Left renal pelvis (tissue), 4 donors: ENCODE measurements around the gene CEP126. TPM values are rescaled to one million over a fixed set of nuclear protein-coding genes. Genes with fewer than 3 reads are reported as not detected.
A peak's percentile ranks its signal among the peaks of the same experiment; 100 is the strongest.
"Not testable (repeated sequence)": the region's sequence is repeated elsewhere in the genome, so short reads cannot be mapped to it uniquely, and the experiment has no call there.

Experiments
- DNase-seq, 4 donors: peaks; one replicate each; pipeline ENCODE4 v3.0.0-alpha.2; 2013; ENCODE audit warnings: low read depth in 4 of 4, low spot score in 3 of 4
- polyA plus RNA-seq, 4 donors: library from polyadenylated mRNA; unstranded; fragments of 120-200 nt; gene quantifications; one replicate each; pipeline ENCODE4 v1.2.1, GENCODE V29; 2013; ENCODE audit not compliant: insufficient read length in 4 of 4

CEP126 gene
- polyA plus RNA-seq, 4 donors, result 3.3 to 5.5 (median 4.8) TPM

DNA sequence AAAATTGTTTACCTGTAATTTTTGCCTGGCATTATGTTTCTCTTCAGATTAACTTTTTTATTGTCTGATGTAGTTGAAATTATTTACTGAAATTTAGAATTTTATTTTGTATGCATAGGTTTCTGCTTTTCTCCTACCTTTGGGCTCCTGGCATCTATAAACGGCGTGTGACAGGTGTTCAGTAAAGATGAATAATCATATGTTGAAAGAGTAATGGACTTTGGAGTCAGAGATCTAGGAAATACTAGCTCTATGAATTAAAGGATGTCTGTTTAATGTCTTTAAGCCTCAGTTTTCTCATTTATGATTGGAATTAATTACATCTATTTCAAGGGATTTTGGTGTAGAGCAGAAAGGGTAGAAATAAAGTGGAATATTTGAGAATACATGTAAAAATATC is 8.7 kb downstream of the CEP126 start:
- no peak for DNase-seq

GRCh38 chr11:101929294-101929915 is 14.6 kb downstream of the CEP126 start:
- DNase-seq, result no peak

DNA sequence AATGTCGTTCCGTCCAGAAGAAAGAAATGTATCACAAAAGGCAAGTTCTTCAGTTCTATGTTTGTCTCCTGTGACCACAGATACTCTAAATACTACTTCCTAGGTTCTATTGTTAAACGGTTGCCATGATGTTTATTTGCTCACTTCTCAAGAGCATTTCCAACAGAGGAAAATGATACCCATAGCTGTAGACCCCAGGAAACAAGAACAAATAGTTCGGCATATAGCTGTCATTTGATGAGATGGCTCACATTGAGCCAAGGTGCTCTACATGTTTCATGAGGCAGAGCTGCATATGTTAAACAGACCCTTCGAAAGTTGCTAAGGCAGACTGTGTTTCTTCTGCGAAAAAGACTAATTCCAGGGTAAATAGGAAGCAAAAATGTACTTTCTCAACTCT is 16.9 kb downstream of the CEP126 start:
- no peak for DNase-seq

- no peak for DNase-seq
Measured at GRCh38 chr11:101940901-101941520, 26.2 kb downstream of the CEP126 start.

DNA sequence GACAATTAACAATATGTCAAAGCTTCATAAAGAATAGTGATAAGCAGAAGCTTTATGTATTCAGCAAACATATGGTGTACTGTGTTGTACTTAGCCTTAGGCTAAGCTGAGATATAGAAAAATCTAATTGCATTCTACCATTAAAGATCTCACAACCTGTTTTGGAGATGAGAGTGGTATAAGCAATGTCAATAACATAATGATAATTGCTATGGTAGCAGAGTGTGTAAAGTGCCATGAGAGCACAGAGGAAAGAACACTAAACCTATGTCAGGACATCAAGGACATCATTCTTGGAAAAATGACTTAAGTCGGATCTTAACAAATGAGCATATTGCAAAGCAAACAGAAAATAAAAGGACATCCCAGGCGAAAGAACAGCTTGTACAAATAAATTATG is 30.1 kb downstream of the CEP126 start:
- no peak for DNase-seq

GRCh38 chr11:101945448-101945847 is 30.6 kb downstream of the CEP126 start:
- no peak for DNase-seq

- no peak for DNase-seq
Measured at GRCh38 chr11:101949680-101950220, 34.9 kb downstream of the CEP126 start.

GRCh38 chr11:101955278-101955677 is 40.5 kb downstream of the CEP126 start:
- no peak for DNase-seq

GRCh38 chr11:101955701-101956100 is 40.9 kb downstream of the CEP126 start:
- DNase-seq, result no peak

DNA sequence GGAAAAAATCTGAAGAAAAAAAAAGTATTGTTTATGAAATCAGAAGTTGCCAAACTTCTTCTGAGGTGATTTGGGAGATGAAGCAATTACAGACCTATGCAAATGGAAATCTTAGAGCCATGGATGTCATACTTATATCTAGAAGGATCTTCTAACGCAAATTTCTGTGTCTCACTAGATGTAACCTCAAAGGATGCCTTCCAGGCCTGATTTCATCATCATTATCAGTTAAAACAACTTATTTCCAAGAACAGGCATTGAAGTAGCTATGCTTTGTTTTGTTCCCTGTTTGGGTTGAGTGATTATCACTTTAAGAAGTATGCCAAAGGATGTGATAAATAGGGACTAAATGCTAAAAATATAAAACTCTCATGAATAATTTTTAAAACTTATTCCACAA is 45.4 kb downstream of the CEP126 start:
- no peak for DNase-seq

- DNase-seq, result not testable (repeated sequence)
Measured at GRCh38 chr11:101964200-101964599, 49.4 kb downstream of the CEP126 start.

GRCh38 chr11:101974255-101974654 is 59.4 kb downstream of the CEP126 start:
- no peak for DNase-seq

GRCh38 chr11:101974771-101975170 is 60.0 kb downstream of the CEP126 start:
- no peak for DNase-seq

- no peak for DNase-seq
Measured at GRCh38 chr11:101975734-101976133, 60.9 kb downstream of the CEP126 start.

DNA sequence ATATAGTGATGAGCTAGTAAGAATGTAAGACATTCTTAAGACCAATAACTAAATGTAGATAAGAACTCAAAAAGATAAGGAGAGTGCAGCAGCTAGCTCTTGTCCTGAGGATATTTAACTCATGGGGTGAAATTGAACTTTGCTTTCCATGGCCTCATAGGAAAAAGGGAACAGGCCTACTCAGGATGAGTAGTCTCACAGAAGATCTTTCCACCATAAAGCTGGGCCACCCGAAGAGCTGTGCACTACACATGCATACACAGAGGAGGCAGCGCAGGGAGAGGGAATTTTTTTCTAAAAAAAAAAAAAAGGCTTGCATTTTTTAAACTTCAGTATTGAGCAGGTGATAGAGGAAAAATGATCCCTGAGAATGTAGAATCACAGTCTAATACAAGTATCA is 72.6 kb downstream of the CEP126 start:
- no peak for DNase-seq

DNA sequence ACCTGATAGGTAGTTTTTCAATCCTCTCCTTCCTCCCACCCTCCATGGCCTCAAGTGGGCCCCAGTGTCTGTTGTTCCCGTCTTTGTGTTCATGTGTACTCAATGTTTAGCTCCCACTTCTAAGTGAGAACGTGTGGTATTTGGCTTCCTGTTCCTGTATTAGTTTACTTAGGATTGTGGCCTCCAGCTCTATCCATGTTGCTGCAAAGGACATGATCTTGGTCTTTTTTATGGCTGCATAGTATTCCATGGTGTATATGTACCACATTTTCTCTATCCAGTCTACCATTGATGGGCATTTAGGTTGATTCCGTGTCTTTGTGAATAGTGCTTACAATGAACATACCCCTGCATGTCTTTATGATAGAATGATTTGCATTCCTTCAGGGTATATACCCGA is 78.4 kb downstream of the CEP126 start:
- DNase-seq, result no peak

- not testable (repeated sequence) for DNase-seq
Measured at GRCh38 chr11:101994052-101994469, 79.3 kb downstream of the CEP126 start.

DNA sequence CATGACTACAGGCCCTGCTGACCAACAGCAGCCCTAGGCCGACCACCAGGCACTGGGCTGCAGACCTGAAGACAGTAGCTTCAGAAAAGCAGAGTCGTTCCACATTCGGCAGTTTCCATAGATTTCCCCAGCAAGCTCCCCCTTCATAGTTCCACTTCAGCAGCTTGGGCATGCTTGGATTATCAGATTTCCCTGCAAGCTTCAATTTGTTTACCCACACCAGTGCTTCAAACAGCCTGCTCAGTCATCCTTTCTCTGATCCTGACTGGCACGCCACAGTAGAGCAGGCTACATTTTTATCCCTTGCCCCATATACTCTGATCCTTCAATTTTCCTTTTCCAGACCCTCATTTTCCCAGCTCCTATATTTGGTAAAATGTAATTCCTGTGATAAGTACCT is 81.3 kb downstream of the CEP126 start:
- peak in 1 of 4 donors; percentile 22 for DNase-seq

DNA sequence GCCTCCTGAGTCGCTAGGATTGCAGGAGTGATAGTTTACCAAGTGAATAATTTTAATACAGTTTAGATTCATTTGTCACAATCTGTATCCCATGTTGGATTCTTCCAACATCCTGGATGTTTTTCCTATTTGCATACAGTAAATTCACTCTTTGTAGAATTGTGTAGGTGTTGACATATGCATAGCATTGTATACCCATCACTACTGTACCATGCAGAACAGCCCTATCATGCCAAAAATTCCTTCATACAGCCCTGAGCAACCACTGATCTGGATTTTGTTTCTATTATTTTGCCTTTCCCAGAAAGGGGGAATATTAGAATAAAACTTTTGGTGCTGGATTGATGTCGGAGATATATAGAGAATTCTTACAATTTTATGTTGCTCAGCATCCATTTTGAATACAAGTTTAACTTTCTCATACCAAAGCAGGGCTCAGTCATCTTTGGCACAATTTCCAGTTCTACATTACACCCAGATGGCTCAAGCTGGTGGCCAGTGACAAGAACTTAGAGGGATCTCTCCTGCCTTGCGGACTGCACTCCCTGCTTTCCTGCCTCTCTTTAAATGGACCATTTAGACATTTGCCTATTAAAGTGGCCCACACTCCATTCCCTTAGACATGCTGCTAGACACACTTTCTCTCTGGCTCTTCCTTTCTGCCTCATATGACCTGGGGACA is 87.0 kb downstream of the CEP126 start:
- DNase-seq, result no peak

DNA sequence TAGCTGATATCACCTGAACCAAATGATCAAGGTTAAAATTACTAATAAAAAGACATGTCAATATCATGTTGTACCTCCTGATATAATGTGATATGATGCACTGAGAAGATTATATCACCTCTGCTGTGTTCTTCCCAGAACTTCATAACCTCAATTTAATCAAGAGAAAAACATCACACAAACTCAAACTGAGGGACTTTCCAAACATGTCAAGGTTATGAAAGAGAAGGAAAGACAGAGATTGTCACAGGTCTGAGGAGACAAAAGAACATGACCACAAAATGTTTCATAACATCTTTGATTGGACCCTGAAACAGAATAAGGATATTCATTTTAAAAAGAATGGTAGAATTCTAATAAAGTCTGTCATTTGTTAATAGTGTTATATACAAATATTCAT is 89.4 kb downstream of the CEP126 start:
- no peak for DNase-seq

- DNase-seq, result no peak
Measured at GRCh38 chr11:102005306-102005705, 90.5 kb downstream of the CEP126 start.
